BE2C (cell line): Measurements from ENCODE around the gene ST6GALNAC4.

Experiments used
- DNase-seq: peaks from one replicate; pipeline ENCODE4 v3.0.0-alpha.2; 2020
- H3K27me3 ChIP-seq: fragments of 250-450 bp; sonication (Bioruptor Pico); 2 replicates; pipeline ENCODE4 v1.5.1; 2020; ENCODE audit warnings: mild to moderate bottlenecking
- H3K36me3 ChIP-seq: fragments of 250-450 bp; sonication (Bioruptor Pico); 2 replicates; pipeline ENCODE4 v1.5.1; 2020; ENCODE audit warnings: mild to moderate bottlenecking
- H3K4me1 ChIP-seq: fragments of 250-450 bp; sonication (Bioruptor Pico); 2 replicates; pipeline ENCODE4 v1.5.1; 2020
- H3K4me3 ChIP-seq: 2 replicates; pipeline ENCODE4 v1.5.1; 2011; ENCODE audit warnings: low read depth, low read length
- H3K9me3 ChIP-seq: fragments of 250-450 bp; sonication (Bioruptor Pico); 2 replicates; pipeline ENCODE4 v1.5.1; 2020
- CTCF ChIP-seq: IDR thresholded peaks from 2 replicates; pipeline ENCODE4 v1.5.1; 2012; ENCODE audit warnings: mild to moderate bottlenecking, low read depth, low read length

The ST6GALNAC4 gene

GRCh38 chr9:127875306-127875966, 41.4 kb downstream of the ST6GALNAC4 start:
- TF ChIP-seq CTCF = no peak
- Histone ChIP-seq H3K36me3 (peaks cover 4% of the 10 kb centered on the region; the same call in 1 of the 2 replicates), H3K27me3 (no peaks in the 10 kb centered on the region), H3K9me3 (no peaks in the 10 kb centered on the region), H3K4me1 (peaks cover 4% of the 10 kb centered on the region), H3K4me3 (no peak overlapping the region)
- DNase-seq = no peak

GRCh38 chr9:127874301-127875221, 42.3 kb downstream of the ST6GALNAC4 start:
- TF ChIP-seq CTCF = no peak

GRCh38 chr9:127873886-127874285, 43.0 kb downstream of the ST6GALNAC4 start:
- peak; percentile 50 for DNase-seq
- H3K4me3 ChIP-seq = no peak overlapping the region
- TF ChIP-seq CTCF = no peak
- H3K36me3 ChIP-seq = peaks cover 4% of the 10 kb centered on the region; the same call in 1 of the 2 replicates
- H3K4me1 ChIP-seq = peaks cover 4% of the 10 kb centered on the region
- H3K9me3 ChIP-seq = no peaks in the 10 kb centered on the region
- H3K27me3 ChIP-seq = no peaks in the 10 kb centered on the region

More at GRCh38 chr9:127874301-127875221, 42.3 kb downstream of the ST6GALNAC4 start:
- peaks cover 4% of the 10 kb centered on the region; the same call in 1 of the 2 replicates for H3K36me3 ChIP-seq
- no peak overlapping the region for H3K4me3 ChIP-seq
- H3K4me1 ChIP-seq = peaks cover 4% of the 10 kb centered on the region
- H3K9me3 ChIP-seq = no peaks in the 10 kb centered on the region
- no peak for DNase-seq
- no peaks in the 10 kb centered on the region for H3K27me3 ChIP-seq

GRCh38 chr9:127873223-127873691, 43.6 kb downstream of the ST6GALNAC4 start:
- Histone ChIP-seq H3K4me3 (no peak overlapping the region), H3K4me1 (peaks cover 4% of the 10 kb centered on the region), H3K27me3 (no peaks in the 10 kb centered on the region), H3K9me3 (no peaks in the 10 kb centered on the region), H3K36me3 (peaks cover 4% of the 10 kb centered on the region; the same call in 1 of the 2 replicates)
- no peak for DNase-seq
- TF ChIP-seq CTCF = no peak

GRCh38 chr9:127872369-127873222, 44.2 kb downstream of the ST6GALNAC4 start:
- no peak overlapping the region for H3K4me3 ChIP-seq
- no peaks in the 10 kb centered on the region; the same call in none of the 2 replicates for H3K4me1 ChIP-seq
- H3K27me3 ChIP-seq = no peaks in the 10 kb centered on the region
- no peak for DNase-seq
- H3K9me3 ChIP-seq = no peaks in the 10 kb centered on the region
- TF ChIP-seq CTCF = no peak
- H3K36me3 ChIP-seq = peaks cover 4% of the 10 kb centered on the region
